GM23338 (cell line): ENCODE results near the gene NDC1. TPM values are rescaled to one million over a fixed set of nuclear protein-coding genes. Genes with fewer than 3 reads are reported as not detected.

ENCODE experiments used
- ATAC-seq: fragments of 200-7000 bp; cut with Tn5 transposase; 3 replicates; pipeline ENCODE4 v1.9.1; 2020
- DNase-seq: peaks from one replicate; pipeline ENCODE4 v3.0.0-alpha.2; 2015; ENCODE audit warnings: low spot score
- H2AFZ ChIP-seq: fragments of 200-600 bp; sonication (generic); 2 replicates; pipeline ENCODE4 v1.8.0; 2016; ENCODE audit warnings: antibody characterized with exemption, mild to moderate bottlenecking, moderate library complexity
- H3F3A ChIP-seq: fragments of 200-600 bp; sonication (generic); replicated peaks from 2 replicates; pipeline ENCODE4 v1.8.0; 2017; ENCODE audit warnings: antibody characterized with exemption, mixed run types, low read depth
- H3K27ac ChIP-seq: fragments of 200-600 bp; sonication (generic); 2 replicates; pipeline ENCODE4 v1.6.1; 2016; ENCODE audit warnings: low read depth
- H3K27me3 ChIP-seq: fragments of 200-600 bp; sonication (generic); 2 replicates; pipeline ENCODE4 v1.8.0; 2016; ENCODE audit warnings: mild to moderate bottlenecking, mixed run types, moderate library complexity; ENCODE audit not compliant: insufficient read depth
- H3K36me3 ChIP-seq: fragments of 200-600 bp; sonication (generic); 2 replicates; pipeline ENCODE4 v1.8.0; 2016; ENCODE audit warnings: mild to moderate bottlenecking; ENCODE audit not compliant: insufficient read depth
- H3K4me1 ChIP-seq: fragments of 200-600 bp; sonication (generic); 2 replicates; pipeline ENCODE4 v1.8.0; 2016; ENCODE audit warnings: mild to moderate bottlenecking, moderate library complexity; ENCODE audit not compliant: insufficient read depth
- H3K4me2 ChIP-seq: fragments of 200-600 bp; sonication (generic); 2 replicates; pipeline ENCODE4 v1.7.1; 2017; ENCODE audit warnings: mixed run types
- H3K4me3 ChIP-seq: fragments of 200-600 bp; sonication (generic); 2 replicates; pipeline ENCODE4 v1.6.1; 2016; ENCODE audit warnings: mixed run types
- H3K79me2 ChIP-seq: fragments of 200-600 bp; sonication (generic); replicated peaks from 2 replicates; pipeline ENCODE4 v1.8.0; 2017; ENCODE audit warnings: mild to moderate bottlenecking; ENCODE audit not compliant: insufficient read depth
- H3K9me2 ChIP-seq: fragments of 200-600 bp; sonication (generic); 2 replicates; pipeline ENCODE4 v1.8.0; 2017; ENCODE audit not compliant: insufficient read depth
- H4K20me1 ChIP-seq: fragments of 200-600 bp; sonication (generic); replicated peaks from 2 replicates; pipeline ENCODE4 v1.8.0; 2017; ENCODE audit warnings: mild to moderate bottlenecking; ENCODE audit not compliant: insufficient read depth
- H3K27ac Mint-ChIP-seq: 2 replicates; pipeline ENCODE4 v1.8.0; 2020; ENCODE audit warnings: inconsistent platforms, mild to moderate bottlenecking, moderate library complexity, mixed read lengths
- H3K27me3 Mint-ChIP-seq: 3 replicates; pipeline ENCODE4 v1.8.0; 2022; ENCODE audit warnings: low read depth, mild to moderate bottlenecking, moderate library complexity, mixed read lengths, inconsistent platforms; ENCODE audit not compliant: insufficient read depth, poor library complexity
- H3K36me3 Mint-ChIP-seq: 3 replicates; pipeline ENCODE4 v1.8.0; 2021; ENCODE audit warnings: low read depth, mild to moderate bottlenecking, inconsistent platforms, moderate library complexity, mixed read lengths
- H3K4me1 Mint-ChIP-seq: 3 replicates; pipeline ENCODE4 v1.8.0; 2020; ENCODE audit warnings: mild to moderate bottlenecking, inconsistent platforms, mixed read lengths
- H3K4me3 Mint-ChIP-seq: 3 replicates; pipeline ENCODE4 v1.8.0; 2021; ENCODE audit warnings: moderate library complexity, mild to moderate bottlenecking, inconsistent platforms, mixed read lengths
- H3K9me3 Mint-ChIP-seq: 3 replicates; pipeline ENCODE4 v1.8.0; 2020; ENCODE audit warnings: moderate library complexity, mild to moderate bottlenecking, inconsistent platforms, mixed read lengths
- CREB1 ChIP-seq: fragments of 250-450 bp; sonication (Bioruptor Pico); IDR thresholded peaks from 2 replicates; pipeline ENCODE4 v1.5.0; 2020; ENCODE audit warnings: low read depth, mild to moderate bottlenecking, moderate library complexity
- CTCF ChIP-seq, 2 experiments: fragments of 200-600 bp in 1 of 2; sonication (generic) in 1 of 2; conservative IDR thresholded peaks; 2 replicates each; pipeline versions ENCODE4 v1.5.1 to v1.6.1; 2016 to 2017; ENCODE audit warnings: antibody characterized with exemption in 2 of 2, low read depth in 2 of 2, mild to moderate bottlenecking in 2 of 2, moderate library complexity in 1 of 2
- ETS1 ChIP-seq: IDR thresholded peaks from 2 replicates; pipeline ENCODE4 v1.6.1; 2016; ENCODE audit warnings: antibody characterized with exemption
- EZH2 ChIP-seq: fragments of 200-600 bp; sonication (generic); IDR thresholded peaks from one replicate; pipeline ENCODE4 v1.8.0; 2017; ENCODE audit warnings: antibody characterized with exemption, mild to moderate bottlenecking, low read depth; ENCODE audit not compliant: unreplicated experiment
- EZH2phosphoT487 ChIP-seq: fragments of 200-600 bp; sonication (generic); IDR thresholded peaks from one replicate; pipeline ENCODE4 v1.8.1; 2018; ENCODE audit warnings: antibody characterized with exemption; ENCODE audit not compliant: unreplicated experiment
- JUNB ChIP-seq: IDR thresholded peaks from one replicate; pipeline ENCODE4 v1.6.1; 2016; ENCODE audit warnings: antibody characterized with exemption; ENCODE audit not compliant: unreplicated experiment
- NANOG ChIP-seq: IDR thresholded peaks from 2 replicates; pipeline ENCODE4 v1.6.1; 2016; ENCODE audit warnings: antibody characterized with exemption, borderline replicate concordance
- POLR2AphosphoS5 ChIP-seq: IDR thresholded peaks from 2 replicates; pipeline ENCODE4 v1.6.1; 2016; ENCODE audit warnings: antibody characterized with exemption, low read depth
- REST ChIP-seq: IDR thresholded peaks from one replicate; pipeline ENCODE4 v1.6.1; 2018; ENCODE audit warnings: antibody characterized with exemption; ENCODE audit not compliant: unreplicated experiment
- STAT1 ChIP-seq: IDR thresholded peaks from one replicate; pipeline ENCODE4 v1.6.1; 2016; ENCODE audit warnings: antibody characterized with exemption; ENCODE audit not compliant: unreplicated experiment
- ZNF114 ChIP-seq: fragments of 250-450 bp; sonication (Bioruptor Pico); IDR thresholded peaks from 2 replicates; pipeline ENCODE4 v1.5.0; 2020; ENCODE audit warnings: mild to moderate bottlenecking, moderate library complexity
- ZNF331 ChIP-seq: fragments of 250-450 bp; sonication (Bioruptor Pico); IDR thresholded peaks from 2 replicates; pipeline ENCODE4 v1.5.0; 2020; ENCODE audit warnings: low read depth, mild to moderate bottlenecking, moderate library complexity
- ZNF462 ChIP-seq: fragments of 250-450 bp; sonication (Bioruptor Pico); IDR thresholded peaks from 2 replicates; pipeline ENCODE4 v1.5.0; 2020; ENCODE audit warnings: mild to moderate bottlenecking, moderate library complexity
- polyA plus RNA-seq: library from polyadenylated mRNA; unstranded; fragments of >200 nt; fragmentation: Nextera tagmentation; extraction: Ambion mirVana; gene quantifications from 2 replicates; pipeline ENCODE4 v1.2.1, GENCODE V29; 2016
- total RNA-seq: library from RNA; depleted of rRNA; stranded (reverse); fragments of >200 nt; shearing (Covaris generic); gene quantifications from 2 replicates; pipeline ENCODE4 v1.2.3, GENCODE V29; 2014

Gene NDC1
- total and polyA plus RNA-seq, 2 experiments from 2014 or later: 19.8 to 100 TPM

DNA sequence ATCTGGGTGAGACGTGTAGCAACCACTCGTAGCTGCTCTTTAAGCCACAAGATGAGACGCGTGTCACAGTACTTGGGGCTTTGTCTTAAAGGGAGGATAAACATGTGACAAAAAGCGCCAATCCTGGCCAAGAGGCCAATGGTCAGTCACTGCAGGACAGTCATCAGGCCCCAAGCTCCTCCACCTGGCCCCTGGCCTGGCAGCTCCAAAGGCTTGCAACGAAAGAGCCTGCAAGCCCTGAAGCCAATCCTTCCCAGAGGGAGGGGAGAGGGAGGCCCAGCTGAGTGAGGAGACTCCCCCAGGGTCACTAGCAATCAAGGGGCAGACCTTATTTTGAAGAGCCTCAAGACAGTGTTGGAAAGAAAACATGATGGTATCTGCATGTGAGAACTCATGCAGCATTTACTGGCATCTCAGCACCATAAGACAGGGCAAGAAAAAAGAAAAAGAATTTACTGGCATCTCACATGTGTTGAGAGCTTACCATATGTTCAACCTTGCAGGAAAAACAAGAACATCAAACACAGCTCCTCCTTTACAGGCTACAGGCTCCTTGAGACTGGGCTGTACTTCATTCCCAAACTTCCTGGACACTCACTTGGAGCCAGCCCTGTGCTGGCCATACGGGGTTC is 110.5 kb downstream of the NDC1 start:
- no peak overlapping the region for H3K27ac Mint-ChIP-seq
- H3K27me3 Mint-ChIP-seq: peaks cover 6% of the 10 kb centered on the region
- Histone ChIP-seq H3K79me2 (no peaks in the 10 kb centered on the region), H3K4me3 (no peak overlapping the region), H3K4me2 (no peak overlapping the region), H3K27ac (no peak overlapping the region), H2AFZ (no peak overlapping the region), H3K27me3 (no peaks in the 10 kb centered on the region), H3K36me3 (no peaks in the 10 kb centered on the region), H3K9me2 (no peaks in the 10 kb centered on the region), H3F3A (no peaks in the 10 kb centered on the region), H3K4me1 (no peaks in the 10 kb centered on the region; the same call in 1 of the 2 replicates), H4K20me1 (no peaks in the 10 kb centered on the region)
- no peaks in the 10 kb centered on the region for H3K9me3 Mint-ChIP-seq
- no peak overlapping the region for H3K4me3 Mint-ChIP-seq
- TF ChIP-seq CREB1 (CRISPR knock-in tag): no peak
- TF ChIP-seq POLR2AphosphoS5: no peak
- no peak for TF ChIP-seq ETS1
- TF ChIP-seq CTCF (conservative IDR thresholded peaks at IDR 0.05; ENCODE audit: low read depth in 2 of 2): no peak
- TF ChIP-seq EZH2: no peak
- TF ChIP-seq ZNF114: no peak
- no peak for TF ChIP-seq ZNF462
- no peak for TF ChIP-seq NANOG
- no peak for TF ChIP-seq REST
- TF ChIP-seq STAT1: no peak
- TF ChIP-seq ZNF331 (CRISPR knock-in tag): no peak
- TF ChIP-seq EZH2phosphoT487: no peak
- TF ChIP-seq JUNB: no peak
- no peaks in the 10 kb centered on the region for H3K36me3 Mint-ChIP-seq
- DNase-seq (no peak), ATAC-seq (no peak)
- H3K4me1 Mint-ChIP-seq: peaks cover 11% of the 10 kb centered on the region; the same call in 2 of the 3 replicates
